Fibroblast of lung (primary cell): Measurements from ENCODE around the gene C17orf107.
"Not testable (repeated sequence)": the region's sequence is repeated elsewhere in the genome, so short reads cannot be mapped to it uniquely, and the experiment has no call there.

ENCODE experiments used
- CTCF ChIP-seq, 2 donors: IDR thresholded peaks in 1 of 2; conservative IDR thresholded peaks in 1 of 2; 1 replicate in 1 of 2; 2 replicates in 1 of 2; pipeline ENCODE4 v1.5.1; 2011 to 2012; ENCODE audit warnings: low read length in 2 of 2, control low read depth in 1 of 2, inconsistent platforms in 1 of 2, low read depth in 1 of 2, mild to moderate bottlenecking in 1 of 2
- EZH2 ChIP-seq: IDR thresholded peaks from 2 replicates; pipeline ENCODE4 v1.5.1; 2012; ENCODE audit warnings: low read length, control low read depth, mild to moderate bottlenecking; ENCODE audit errors: missing control alignments

DNA sequence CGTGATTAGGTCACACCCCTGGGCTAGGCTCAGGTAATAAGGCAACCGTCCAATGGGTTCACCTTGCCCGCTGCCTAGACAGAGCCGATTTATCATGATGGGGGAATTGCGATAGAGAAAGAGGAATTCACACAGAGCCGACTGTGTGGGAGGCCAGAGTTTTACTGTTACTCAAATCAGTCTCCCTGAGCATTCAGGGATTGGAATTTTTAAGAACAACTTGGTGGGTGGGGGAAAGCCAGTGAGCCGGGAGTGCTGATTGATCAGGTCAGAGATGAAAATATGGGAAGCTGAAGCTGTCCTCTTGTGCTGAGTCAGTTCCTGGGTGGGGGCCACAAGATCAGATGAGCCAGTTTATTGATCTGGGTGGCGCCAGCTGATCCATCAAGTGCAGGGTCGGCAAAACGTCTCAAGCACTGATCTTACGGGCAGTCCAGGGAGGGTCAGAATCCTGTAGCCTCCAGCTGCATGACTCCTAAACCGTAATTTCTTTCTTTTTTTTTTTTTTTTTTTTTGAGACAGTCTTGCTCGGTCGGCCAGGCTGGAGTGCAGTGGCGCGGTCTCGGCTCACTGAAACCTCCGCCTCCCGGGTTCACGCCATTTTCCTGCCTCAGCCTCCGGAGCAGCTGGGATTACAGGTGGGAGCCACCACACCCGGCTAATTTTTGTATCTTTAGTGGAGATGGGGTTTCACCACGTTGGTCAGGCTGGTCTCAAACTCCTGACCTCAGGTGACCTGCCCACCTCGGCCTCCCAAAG lies 27.4 kb downstream of the C17orf107 start:
- TF ChIP-seq CTCF (conservative IDR thresholded peaks at IDR 0.05 in 1 of 2, IDR thresholded peaks at IDR 0.05 in 1 of 2; ENCODE audit: low read depth in 1 of 2, low read length in 2 of 2); EZH2: not testable (repeated sequence)
